ENCODE measurements around the gene SLC17A9.

SLC17A9 gene

DNA sequence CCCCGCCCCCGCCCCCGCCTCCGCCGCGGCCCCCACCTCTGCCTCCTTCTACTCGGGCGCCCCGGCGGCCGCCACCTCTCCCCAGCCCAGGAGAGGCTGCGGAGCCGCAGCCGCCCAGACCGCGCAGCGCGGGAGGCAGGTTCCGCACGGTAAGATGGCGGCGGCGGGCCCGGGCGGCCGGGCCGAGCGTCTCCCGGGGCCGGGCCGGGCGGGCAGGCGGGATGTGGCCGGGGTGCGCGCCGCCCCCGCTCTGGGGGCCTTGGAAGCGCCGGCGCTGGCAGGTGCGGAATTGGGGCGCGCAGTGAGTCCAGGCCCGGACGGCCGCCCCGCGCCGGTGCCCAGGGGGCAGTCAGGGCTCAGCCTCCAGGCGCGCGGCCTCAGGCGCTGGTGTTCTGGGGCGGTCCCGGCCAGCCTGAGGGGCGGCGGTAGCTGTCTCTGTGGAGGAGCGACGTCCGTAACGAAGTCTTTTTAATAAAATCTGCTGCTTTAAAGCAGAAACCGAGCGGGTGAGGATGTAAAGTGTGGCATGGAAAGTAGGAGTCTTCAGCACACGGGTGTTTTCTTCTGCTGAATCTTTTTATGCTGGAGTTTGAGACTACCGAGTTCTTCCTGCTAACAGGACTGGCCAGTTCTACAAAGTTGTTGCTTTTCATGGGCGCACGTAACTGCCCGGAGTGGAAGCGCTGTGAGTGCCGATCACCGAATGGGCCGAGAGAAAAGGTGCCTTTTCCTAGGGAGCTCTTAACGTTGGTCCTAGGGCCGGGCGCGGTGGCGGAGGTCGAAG is 14.2 kb upstream of the SLC17A9 start, which contains the start of gene GID8:
GID8 (plus strand) TSS at position 43 of the 784 bp plus-strand sequence. CDS start 3,356 bp downstream, outside the sequence.
- DNase-seq (ENCODE audit: low spot score) = peak; percentile 27

DNA sequence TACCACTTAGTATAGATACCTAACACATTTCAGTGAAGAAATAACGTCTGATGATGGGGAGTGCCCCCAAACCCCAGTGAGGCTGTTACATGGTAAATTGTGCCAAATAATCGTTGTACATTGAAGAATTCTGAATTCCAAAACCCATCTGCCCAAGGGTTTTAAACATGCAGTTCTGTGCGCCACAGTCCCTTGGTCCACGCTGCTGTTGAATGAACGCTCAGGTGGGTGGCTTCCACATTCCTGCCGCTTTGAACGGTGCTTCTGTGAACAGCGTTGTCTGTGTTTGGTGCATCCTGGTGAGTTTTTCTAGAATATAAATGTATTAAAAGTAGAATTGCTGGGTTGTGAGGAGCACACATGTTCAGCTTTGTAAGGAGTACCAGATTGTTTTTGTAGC is 11.6 kb upstream of the SLC17A9 start:
- no peak for DNase-seq (ENCODE audit: low spot score)

DNA sequence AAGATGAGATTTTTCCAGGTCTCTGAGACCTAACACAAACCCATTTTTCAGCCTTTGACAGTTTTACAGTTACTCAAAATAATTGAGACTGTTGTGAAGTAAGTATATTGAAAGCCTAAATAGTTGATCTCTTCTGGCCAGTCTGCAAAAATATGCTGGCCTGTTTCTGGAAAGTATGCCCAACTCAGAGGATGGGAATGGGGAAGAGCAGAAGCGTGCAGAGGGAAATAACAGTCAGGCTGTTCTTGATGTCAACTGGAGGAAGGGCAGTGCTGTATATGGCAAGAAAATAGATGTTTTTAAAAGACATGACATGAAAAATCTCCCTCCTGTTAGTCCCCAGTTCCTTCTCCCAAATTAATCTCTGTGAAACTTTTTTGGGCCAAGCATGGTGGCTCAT is 10.7 kb upstream of the SLC17A9 start:
- no peak for DNase-seq (ENCODE audit: low spot score)

DNA sequence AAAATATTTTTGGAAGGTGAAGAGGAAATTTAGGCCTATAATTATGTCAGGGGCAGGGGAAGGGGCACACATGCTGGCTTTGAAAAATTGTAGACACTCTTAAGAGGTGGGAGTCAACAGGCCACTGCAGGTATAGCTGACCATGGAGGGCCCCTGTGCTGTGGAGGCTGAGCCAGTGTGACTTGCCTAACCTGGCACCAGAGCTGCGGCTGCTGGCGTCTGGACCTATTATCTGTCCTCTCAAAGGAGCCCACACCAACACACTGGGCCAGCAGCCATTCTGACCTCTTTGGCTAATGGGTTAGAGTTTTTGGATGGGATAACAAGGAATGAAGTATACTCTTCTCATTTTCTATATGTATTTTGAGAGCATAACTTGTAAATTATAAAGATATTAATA is 10.1 kb upstream of the SLC17A9 start:
- DNase-seq (ENCODE audit: low spot score) = no peak

DNA sequence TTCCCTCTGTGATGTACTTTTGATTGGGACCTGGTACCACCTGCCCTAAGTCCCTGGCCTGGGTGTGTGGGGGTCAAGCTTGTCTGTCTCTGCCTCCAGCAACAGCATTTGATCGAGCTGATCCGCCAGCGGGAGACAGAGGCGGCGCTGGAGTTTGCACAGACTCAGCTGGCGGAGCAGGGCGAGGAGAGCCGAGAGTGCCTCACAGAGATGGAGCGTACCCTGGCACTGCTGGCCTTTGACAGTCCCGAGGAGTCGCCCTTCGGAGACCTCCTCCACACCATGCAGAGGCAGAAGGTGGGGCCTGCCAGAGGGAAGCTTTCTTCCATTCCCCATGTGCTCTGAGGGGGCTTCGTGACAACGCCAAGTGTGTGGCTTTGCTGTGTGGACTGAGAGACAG is 9.1 kb upstream of the SLC17A9 start:
- DNase-seq (ENCODE audit: low spot score) = no peak

DNA sequence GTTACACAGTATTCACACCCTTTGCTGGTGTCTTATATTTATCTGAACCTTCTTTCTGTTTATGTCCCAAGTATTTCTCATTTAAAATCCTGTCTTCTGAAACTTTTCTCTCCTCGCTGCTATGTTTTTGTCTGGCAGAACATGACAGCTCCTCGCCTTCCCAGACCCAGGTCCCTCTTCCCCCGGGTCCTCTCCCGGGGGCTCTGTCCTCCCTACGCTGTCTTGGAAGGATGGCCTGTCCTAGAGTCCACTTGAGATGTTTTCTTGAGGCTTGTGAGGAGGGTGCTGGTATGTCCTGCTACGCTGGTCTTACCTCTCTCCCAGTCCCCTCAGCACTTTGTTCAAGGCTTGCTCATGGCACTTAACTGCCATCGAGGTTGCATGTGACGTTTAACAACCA is 8.3 kb upstream of the SLC17A9 start:
- DNase-seq (ENCODE audit: low spot score) = no peak

DNA sequence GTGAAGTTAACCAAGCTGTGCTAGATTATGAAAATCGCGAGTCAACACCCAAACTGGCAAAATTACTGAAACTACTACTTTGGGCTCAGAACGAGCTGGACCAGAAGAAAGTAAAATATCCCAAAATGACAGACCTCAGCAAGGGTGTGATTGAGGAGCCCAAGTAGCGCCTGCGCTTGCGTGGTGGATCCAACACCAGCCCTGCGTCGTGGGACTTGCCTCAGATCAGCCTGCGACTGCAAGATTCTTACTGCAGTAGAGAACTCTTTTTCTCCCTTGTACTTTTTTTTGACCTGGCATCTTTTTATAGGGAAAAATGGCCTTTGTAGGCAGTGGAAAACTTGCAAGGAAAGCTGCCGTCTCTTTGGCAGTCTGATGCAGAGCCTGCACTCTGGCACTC is 7.8 kb upstream of the SLC17A9 start:
- no peak for DNase-seq (ENCODE audit: low spot score)

DNA sequence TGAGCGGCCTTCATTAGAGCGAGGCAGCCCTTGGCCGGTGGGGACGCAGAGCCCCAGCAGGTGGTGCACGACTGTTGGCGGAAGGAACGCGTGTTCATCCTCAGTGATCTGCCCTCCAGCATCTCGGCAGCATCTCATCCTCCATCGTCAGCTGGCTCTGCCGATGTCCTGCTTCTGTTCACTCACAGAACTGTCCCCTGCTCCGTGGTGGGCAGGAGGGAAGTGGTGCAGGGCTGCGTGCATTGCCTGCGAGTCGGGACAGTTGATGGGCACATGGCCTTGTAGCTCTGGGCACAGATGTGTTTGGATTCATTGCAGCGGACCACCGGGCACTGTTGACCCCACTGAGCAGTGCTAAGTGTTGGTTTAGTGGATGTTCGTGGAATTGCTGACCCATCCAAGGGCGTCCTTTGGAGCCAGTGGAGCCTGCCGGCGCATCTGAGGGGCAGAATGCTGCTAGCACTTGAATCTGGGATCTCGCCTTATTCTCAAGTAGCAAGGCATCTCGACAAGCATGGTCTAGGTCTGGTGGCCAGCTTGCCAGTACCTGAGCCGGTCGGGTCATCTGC is 6.7 kb upstream of the SLC17A9 start:
- DNase-seq (ENCODE audit: low spot score) = no peak

DNA sequence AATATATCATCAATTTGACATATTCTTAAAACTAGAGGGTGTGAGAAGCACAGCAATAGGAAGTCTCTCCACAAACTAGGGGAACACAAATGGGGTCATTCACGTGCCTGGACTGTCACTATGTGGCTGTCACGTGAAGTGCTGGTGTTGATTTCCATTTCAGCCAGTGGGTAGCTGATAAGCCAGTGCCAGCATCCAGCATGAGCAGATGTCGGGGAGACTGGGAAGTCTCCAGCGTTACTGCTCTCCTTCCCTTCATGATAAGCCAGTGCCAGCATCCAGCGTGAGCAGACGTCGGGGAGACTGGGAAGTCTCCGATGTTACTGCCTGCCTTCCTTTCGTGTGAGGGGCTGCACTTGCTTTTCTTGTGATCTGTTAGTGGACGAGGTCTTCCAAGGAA is 5.6 kb upstream of the SLC17A9 start:
- no peak for DNase-seq (ENCODE audit: low spot score)

DNA sequence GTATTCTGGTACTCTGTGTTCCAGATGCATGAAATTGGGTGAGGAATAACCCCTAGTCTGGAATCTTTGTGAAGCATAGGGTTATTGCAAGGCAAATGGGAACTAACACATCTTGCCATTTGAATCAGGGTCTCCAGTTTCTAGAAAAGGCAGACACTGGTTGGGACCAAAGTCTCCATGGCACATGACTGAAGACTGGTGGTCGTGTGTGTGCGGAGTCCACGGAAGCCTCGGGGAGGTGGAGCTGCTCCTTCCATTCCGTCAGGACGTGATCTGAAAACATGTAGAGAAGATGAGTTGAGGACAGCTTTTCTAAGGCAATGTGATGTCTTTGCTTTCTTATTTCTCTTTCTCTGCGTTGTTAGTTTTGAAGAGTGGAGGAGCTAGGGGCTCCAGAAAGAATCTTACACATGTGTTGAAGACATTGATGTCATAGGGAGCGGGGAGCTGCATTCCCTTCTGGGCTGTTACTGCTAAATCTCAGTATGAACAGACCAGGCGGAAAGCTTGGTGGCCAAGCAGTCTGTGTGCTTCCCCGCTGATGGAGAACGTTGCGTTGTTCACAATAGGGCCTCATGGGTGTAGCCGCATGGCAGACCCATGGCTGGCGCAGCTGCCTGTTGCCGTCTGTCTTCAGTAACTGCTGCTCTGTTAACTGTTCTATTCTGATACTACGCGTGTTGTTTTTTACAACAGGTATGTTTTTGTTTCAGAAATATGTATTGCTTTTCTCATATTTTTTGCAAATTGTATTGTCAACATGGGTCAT is 4.8 kb upstream of the SLC17A9 start:
- DNase-seq (ENCODE audit: low spot score) = no peak

DNA sequence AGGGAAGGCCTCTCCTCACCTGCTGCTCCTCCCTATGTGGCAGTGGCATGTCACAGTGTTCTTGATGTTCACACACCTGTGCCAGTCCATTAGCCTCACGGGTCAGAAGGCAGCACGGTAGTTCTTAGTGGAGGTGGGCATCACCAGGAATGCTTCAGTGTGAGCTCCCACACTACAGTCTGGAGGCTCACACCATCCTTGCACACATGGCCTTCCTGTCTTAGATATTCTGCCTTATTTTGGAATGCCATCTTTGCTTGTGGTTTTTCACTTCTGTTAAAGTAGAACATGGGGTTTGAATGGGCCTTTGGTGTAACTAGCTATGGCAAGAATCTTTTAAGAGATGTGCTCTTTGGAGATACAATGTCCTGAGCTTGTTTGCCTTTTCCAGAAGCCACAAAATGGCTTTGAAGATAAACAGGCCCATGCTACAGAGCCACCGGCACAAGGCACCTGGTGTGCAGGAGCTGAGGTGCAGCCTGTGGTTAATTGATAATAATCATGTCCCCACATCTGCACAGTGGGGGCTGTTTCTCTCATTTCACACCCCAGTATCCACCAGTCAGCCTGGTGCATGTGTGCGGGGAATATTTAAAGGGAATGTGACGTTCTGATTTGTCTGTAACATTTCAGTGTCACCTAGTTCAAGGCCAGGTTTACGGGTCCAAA is 3.2 kb upstream of the SLC17A9 start:
- DNase-seq (ENCODE audit: low spot score) = no peak

DNA sequence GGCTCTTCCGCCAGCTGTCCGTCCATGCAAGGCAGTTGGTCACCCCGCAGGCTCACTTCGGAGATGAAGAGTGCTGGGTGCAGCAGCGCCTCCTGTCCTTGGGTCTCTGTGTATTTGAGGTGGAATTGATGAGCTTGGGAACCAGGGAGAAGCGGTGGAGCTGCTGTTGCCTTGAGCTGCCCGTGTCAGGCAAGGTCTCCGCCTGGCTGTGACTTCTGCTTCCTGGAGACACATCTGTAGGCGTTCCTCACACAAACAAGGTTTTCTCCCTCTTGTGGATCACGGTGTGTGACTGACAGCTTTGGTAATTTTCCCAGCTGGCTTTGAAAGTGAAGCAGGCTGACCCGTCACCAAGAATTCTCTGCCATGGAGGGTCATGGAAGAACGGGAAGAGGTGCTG is 2.5 kb upstream of the SLC17A9 start:
- no peak for DNase-seq (ENCODE audit: low spot score)

DNA sequence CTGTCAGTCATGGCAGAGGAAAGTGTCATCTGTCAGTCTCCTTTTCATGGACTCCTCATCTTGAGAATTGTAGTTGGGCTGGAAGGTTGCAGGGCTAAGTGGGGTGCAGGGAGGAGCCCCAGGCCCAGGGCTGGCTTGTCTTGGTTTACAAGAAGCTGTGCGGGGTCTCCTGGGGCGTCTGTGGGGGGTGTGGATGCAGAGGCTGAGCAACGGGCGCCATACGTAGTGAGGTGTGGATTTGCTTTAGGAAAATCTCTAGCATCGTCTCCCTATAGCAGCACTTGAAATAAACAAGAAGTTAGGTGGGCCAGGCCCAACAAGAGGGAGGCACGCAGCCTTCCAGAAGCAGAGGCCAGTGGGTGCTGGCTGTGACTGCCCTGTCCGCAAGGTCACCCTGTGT is 1.8 kb upstream of the SLC17A9 start:
- no peak for DNase-seq (ENCODE audit: low spot score)

DNA sequence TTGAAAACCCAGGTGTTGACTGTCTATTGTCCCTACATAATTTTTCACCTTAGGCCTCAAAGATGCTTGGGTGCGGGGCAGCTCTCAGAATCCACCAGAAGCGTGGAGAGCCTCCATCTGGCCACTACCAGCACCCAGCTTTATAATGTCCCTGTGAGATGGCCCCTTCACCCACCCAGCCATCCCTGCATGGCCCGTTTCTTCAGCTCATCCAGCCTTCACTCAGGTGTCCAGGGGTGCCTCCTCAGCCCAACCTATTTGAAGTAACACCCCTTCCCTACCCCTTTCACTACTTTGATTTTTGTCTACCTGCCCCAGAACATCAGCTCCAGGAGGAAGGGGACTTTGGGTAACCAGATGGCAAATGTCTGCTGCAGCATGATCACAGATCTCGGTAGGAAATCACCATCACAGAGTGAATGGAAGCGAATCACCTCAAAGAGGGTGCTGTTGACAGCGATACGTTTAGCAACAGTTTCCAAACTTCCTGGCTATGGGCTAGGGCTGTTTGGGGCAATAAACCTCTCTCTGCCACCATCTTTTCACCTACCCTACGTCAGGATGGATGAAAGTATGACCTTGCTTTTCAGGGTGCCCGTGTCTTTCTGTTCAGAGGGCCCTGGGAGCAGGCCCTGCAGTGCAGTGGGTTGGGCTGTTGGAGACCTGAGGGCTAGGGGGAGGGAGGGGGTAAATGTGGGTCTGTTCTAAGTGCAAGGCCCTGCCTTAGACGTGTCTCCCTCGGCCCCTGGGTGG is 1.2 kb upstream of the SLC17A9 start:
- DNase-seq (ENCODE audit: low spot score) = no peak

DNA sequence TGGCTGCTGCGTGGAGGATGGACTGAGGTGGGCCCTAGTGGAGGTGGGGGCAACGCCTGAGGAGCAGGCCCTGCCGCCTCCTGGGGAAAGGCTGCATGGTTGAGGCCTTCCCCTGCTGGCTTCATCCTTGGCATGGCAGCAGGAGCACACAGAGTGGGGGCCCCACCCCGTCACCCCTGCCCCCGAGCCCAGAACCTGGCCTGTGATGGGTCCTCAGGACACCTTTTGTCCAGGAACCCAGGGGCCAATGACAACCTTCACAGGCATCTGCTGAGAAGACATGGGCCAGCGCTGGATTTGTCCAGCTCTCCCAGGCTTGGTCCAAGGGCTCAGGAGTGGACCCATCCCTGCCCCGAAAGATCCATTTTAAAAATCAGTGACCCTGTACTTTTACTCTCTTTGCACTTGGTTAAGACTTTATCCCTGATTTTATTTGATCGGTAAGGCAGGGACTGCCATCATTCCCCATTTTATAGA is 575 bp upstream of the SLC17A9 start:
- DNase-seq (ENCODE audit: low spot score) = no peak

DNA sequence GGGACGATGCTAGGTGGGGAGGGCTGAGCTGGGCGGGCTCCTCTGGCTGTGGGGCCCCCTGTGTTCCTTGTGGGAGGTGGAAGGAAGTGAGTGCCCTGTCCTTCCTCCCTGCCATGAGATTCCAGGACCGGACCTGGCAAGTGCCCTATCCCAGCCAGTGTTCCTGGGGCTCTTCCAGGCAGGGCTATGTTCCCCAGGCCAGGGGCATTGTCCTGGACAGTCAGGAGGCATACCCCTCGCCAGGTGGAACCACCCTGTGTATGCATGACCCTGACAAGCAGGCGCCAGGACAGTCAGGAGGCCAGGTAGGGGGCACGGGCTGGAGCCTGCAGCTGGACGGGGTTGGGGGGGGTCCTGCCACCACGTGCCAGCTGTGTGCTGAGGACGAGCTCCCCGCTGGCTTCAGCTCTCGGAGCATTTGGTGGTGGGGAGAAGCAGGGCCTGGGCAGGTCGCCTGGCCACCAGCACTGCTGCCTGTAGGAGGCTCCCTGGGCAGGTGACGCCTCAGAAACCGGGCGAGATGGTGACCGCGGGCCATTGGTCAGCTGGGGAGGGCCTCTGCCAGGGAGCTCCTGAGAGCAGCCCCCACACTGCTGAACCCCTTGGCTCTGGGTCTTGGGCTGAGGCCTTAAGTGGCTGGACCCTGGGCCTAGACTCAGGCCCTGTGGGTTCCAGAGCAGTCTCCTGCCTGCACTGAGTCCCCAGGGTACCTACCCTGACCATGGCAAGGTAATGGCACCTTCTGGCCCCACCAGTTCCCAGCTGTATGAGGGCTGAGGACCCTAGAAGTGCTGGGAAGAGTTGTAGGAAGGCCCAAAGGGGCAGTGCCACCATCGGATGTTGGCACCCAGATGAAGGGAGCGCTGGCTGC is 694 bp downstream of the SLC17A9 start:
- DNase-seq (ENCODE audit: low spot score) = no peak

DNA sequence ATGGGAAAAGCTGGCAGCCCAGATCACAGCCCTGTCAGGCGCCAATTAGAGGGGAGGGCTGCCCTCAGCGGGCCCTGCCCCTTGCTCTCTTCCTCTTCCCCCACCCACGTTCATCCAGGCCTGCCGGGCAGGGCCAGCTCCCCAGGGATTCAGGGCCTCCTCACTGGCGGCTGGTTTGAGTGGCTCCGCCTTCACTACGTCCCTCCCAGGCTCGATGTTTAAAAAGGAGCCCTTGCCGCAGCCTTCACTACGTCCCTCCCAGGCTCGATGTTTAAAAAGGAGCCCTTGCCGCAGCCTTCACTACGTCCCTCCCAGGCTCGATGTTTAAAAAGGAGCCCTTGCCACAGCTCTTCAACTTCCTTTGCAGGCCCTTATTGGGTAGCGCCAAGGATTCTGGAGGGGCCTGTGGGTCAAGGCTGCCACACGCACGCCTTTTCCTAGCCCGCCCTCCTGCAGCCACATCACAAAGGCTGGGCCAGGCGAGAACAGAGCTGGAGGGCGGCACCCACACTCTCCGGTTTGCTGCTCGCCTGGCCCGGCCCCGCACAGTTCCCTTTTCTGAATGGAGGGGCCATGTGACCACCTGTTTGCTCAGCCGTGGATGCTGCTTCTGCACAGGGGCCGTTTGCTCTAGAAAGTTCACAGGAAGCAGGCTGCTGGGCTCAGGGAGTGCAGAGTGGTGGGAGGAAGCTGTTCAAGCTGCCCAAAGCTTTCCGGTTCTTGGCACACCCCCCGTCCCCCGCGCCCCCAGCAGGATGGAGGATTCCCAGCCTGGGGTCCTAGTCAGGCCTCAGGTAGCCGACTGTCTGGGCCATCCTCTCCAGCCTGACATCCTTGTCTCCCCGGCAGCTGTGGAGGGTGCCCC is 1.6 kb downstream of the SLC17A9 start:
- peak; percentile 59 for DNase-seq (ENCODE audit: low spot score)

DNA sequence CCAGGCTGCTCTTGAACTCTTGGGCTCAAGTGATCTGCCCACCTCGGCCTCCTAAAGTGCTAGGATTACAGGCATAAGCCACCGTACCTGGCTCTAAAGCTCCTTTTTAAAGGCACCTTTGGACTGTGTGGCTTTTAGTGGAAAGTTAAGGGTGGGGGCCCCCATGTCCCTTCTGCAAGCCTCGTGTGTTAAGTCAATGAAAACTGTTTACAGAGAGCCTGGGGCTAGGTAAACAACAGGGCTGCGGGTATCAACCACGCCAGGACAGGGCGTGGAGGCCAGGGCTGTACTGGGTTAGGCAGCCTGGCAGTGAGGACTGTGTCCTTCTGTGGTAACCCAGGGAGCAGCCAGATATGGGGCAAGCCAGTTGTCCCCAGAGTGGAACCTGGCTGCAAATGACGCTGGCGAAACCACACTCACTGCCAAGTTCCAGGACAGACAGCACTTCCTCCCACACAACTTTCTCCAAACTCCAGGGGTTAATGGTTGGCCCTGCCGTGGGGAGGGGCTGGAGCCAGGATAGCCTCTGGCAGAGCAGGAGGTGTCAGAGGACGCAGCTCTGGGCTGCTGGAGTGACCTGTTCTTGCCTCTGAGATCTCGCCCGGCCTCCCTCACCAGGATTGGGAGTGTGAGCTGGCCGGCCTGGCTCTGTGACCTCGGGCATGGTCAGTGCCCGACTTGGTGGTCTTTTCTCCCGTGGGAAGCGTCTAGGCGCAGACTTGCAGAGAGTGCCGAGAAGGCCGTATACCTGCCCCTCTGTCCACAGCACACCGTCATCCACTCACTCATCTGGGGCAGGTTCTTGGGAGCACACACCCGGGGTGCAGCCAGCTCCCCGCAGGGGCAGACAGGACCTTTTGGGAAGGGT is 3.2 kb downstream of the SLC17A9 start:
- DNase-seq (ENCODE audit: low spot score) = no peak
